Transverse colon (tissue), 4 donors: ENCODE results near the gene SNURF. TPM values are rescaled to one million over a fixed set of nuclear protein-coding genes. Genes with fewer than 3 reads are reported as not detected.
"Not testable (repeated sequence)": the region's sequence is repeated elsewhere in the genome, so short reads cannot be mapped to it uniquely, and the experiment has no call there.

ENCODE experiments used
- DNase-seq: peaks from one replicate; pipeline ENCODE4 v3.0.0-alpha.2; 2019
- H3K27ac ChIP-seq, 4 donors: fragments of 200-600 bp; sonication (generic); 2 replicates each; pipeline ENCODE4 v1.5.1; 2016 to 2018; ENCODE audit warnings: inconsistent platforms in 4 of 4
- H3K27me3 ChIP-seq: fragments of 200-600 bp; sonication (generic); 2 replicates; pipeline ENCODE4 v1.5.1; 2017; ENCODE audit warnings: inconsistent platforms
- H3K36me3 ChIP-seq, 4 donors: fragments of 200-600 bp; sonication (generic); 2 replicates each; pipeline ENCODE4 v1.5.1; 2017 to 2019; ENCODE audit warnings: inconsistent platforms in 4 of 4
- H3K4me1 ChIP-seq, 4 donors: fragments of 200-600 bp; sonication (generic); 2 replicates each; pipeline ENCODE4 v1.5.1; 2017 to 2020; ENCODE audit warnings: inconsistent platforms in 4 of 4
- H3K4me3 ChIP-seq, 4 donors: fragments of 200-600 bp; sonication (generic); 1 replicate in 1 of 4; 2 replicates in 3 of 4; pipeline versions ENCODE4 v1.5.1 to v1.6.1; 2017 to 2019; ENCODE audit warnings: inconsistent platforms in 4 of 4
- H3K9me3 ChIP-seq, 2 donors: fragments of 200-600 bp; sonication (generic); 2 replicates each; pipeline ENCODE4 v1.5.1; 2017 to 2019; ENCODE audit warnings: inconsistent platforms in 2 of 2
- EP300 ChIP-seq: sonication (generic); formaldehyde crosslinking; IDR thresholded peaks from one replicate; pipeline ENCODE4 v1.6.1; 2017; ENCODE audit warnings: antibody characterized with exemption, low read depth
- POLR2A ChIP-seq: fragments of 450-650 bp; IDR thresholded peaks from one replicate; pipeline ENCODE4 v1.6.1; 2016; ENCODE audit warnings: antibody characterized with exemption, mild to moderate bottlenecking, moderate library complexity
- POLR2AphosphoS5 ChIP-seq, 3 donors: sonication (generic); formaldehyde crosslinking; IDR thresholded peaks; one replicate each; pipeline ENCODE4 v1.6.1; 2016; ENCODE audit warnings: antibody characterized with exemption in 3 of 3
- WGBS, 2 donors: methylation state at CpG; one replicate each; pipeline ENCODE4 v1.1.5; 2018; ENCODE audit warnings: low coverage in 1 of 2; 5-methylcytosine and 5-hydroxymethylcytosine counted together
- in situ Hi-C, 4 donors: fragments of 200-750 bp; cut with MboI; loops; one replicate each; pipeline versions ENCODE4 v1.15.0 to v1.15.1; 2017; ENCODE audit warnings: low sequenced_read_pairs in 3 of 4, low pct_ligation_motif_present in 1 of 4, low pct_unique_long_range_greater_than_20kb in 1 of 4
- intact Hi-C: fragments of 100-400 bp; cut with DNase I; formaldehyde crosslinking; loops from one replicate; pipeline ENCODE4 v1.15.1; 2023; ENCODE audit warnings: low total_unique reads
- total RNA-seq, 4 donors: library from RNA; depleted of rRNA; stranded (reverse); fragments of >200 nt; gene quantifications; one replicate each; pipeline ENCODE4 v1.1.0, GENCODE V29; 2016
- TF ChIP-seq, protein P1 (sequence below), 5 experiments: fragments of 200-600 bp in 3 of 5; fragments of 450-650 bp in 2 of 5; sonication (generic) in 3 of 5; IDR thresholded peaks; 1 replicate in 2 of 5; 2 replicates in 3 of 5; pipeline ENCODE4 v1.5.1; 2016 to 2017; ENCODE audit warnings: antibody characterized with exemption in 5 of 5, inconsistent platforms in 3 of 5, mild to moderate bottlenecking in 2 of 5, moderate library complexity in 1 of 5

Gene SNURF
- total RNA-seq, 4 donors from 2014 or later, result 4.2 to 12.5 TPM; not detected in 2

DNA sequence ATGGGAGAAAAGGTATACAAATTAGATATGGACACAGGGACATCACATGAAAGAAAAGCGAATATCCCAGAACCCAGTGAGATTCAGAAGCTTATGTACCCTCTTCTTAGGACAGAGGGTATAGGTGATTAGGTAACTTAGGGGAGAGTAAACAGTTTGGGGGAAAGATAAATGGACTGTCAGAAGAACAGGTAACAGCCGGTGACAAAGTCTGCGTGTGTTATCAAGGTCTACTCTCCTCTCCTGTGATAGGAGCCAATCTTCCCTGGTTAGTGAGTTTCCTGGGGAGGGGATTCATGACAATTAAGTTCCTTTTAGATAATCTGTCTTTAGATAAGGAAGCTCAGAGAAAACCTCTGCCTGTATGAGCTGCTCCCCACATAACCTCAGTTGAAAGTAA, 30.6 kb upstream of the SNURF start:
- intact Hi-C loops (no loop called here), in situ Hi-C loops (no loop called here)
- no peaks in the 10 kb centered on the region for H3K27me3 ChIP-seq
- H3K36me3 ChIP-seq, result no peaks in the 10 kb centered on the region
- 80 to 90% methylated on average over 3 of the region's 3 CpGs for whole genome bisulfite sequencing, 2 donors
- H3K27ac ChIP-seq, result no peak overlapping the region
- peaks cover 0 to 4% of the 10 kb centered on the region in 2 donors for H3K9me3 ChIP-seq
- no peak overlapping the region for H3K4me3 ChIP-seq
- no peak for DNase-seq
- H3K4me1 ChIP-seq, result no peaks in the 10 kb centered on the region
- TF ChIP-seq EP300, result no peak
- TF ChIP-seq POLR2A, result no peak
- no peak for TF ChIP-seq POLR2AphosphoS5 (IDR thresholded peaks at IDR 0.05)
- TF ChIP-seq, protein P1, sequence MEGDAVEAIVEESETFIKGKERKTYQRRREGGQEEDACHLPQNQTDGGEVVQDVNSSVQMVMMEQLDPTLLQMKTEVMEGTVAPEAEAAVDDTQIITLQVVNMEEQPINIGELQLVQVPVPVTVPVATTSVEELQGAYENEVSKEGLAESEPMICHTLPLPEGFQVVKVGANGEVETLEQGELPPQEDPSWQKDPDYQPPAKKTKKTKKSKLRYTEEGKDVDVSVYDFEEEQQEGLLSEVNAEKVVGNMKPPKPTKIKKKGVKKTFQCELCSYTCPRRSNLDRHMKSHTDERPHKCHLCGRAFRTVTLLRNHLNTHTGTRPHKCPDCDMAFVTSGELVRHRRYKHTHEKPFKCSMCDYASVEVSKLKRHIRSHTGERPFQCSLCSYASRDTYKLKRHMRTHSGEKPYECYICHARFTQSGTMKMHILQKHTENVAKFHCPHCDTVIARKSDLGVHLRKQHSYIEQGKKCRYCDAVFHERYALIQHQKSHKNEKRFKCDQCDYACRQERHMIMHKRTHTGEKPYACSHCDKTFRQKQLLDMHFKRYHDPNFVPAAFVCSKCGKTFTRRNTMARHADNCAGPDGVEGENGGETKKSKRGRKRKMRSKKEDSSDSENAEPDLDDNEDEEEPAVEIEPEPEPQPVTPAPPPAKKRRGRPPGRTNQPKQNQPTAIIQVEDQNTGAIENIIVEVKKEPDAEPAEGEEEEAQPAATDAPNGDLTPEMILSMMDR (IDR thresholded peaks at IDR 0.05), result no peak

DNA sequence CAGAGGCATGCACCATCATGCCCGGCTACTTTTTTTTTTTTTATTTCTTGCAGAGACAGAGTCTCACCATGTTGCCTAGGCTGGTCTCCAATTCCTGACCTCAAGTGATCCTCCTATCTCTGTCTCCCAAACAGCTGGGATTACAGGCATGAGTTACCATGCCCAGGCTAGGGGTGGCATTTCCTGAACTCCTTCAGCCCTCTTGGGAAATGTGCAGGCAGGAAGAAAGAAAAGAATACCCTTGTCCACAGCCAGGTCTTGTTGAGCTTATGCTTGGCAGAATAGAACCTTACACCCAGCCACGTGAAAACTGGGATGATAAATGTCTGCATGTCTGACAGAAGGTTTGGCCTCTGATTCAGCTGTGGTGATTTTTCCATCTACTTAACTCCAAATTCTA, 30.2 kb upstream of the SNURF start:
- TF ChIP-seq POLR2A (no peak), EP300 (no peak), POLR2AphosphoS5 (IDR thresholded peaks at IDR 0.05) (no peak)
- TF ChIP-seq, protein P1 (IDR thresholded peaks at IDR 0.05), result no peak
- DNase-seq, result no peak
- WGBS, 2 donors, result 70% methylated on average over 2 of the region's 2 CpGs; no CpG with 5 or more reads in 1 of the 2 donors
- intact Hi-C loops (no loop called here), in situ Hi-C loops (no loop called here)
- Histone ChIP-seq H3K27ac (no peak overlapping the region), H3K9me3 (peaks cover 0 to 4% of the 10 kb centered on the region in 2 donors), H3K36me3 (no peaks in the 10 kb centered on the region), H3K4me1 (no peaks in the 10 kb centered on the region), H3K27me3 (no peaks in the 10 kb centered on the region), H3K4me3 (no peak overlapping the region)

DNA sequence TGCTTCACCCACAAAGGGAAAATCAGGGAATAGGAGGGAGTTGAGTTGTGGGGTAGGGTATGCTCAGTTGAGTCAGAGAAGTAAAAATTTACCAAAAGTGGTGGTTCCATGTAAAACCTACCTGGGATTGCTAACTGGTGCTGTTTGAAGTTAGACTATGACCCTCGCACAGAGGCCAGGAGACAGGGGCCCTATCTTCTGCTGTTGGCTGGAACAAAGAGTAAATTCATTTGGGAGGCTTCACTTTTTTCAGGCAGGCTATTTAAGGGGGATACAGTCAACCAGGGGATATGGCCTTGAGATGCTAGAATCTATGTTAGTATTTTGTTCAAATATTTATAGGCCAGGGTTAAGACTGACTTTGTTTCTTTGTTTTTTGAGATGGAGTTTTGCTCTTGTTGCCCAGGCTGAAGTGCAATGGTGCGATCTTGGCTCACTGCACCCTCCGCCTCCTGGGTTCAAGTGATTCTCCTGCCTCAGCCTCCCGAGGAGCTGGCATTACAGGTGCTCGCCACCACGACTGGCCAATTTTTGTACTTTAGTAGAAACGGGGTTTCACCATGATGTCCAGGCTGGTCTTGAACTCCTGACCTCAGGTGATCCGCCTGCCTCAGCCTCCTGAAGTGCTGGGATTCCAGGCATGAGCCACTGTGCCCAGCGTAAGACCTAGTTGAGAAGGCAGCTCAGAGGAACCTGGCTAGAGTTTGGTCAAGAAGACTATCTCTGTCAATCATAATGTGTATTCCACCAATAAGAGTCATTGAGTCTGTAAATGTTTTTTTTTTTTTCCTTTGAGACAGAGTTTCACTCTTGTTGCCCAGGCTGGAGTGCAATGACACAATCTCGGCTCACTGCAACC, 22.7 kb upstream of the SNURF start:
- H3K9me3 ChIP-seq, H3K4me3 ChIP-seq: not testable (repeated sequence)
- WGBS, 2 donors, result 83% methylated on average over 10 of the region's 10 CpGs; no CpG with 5 or more reads in 1 of the 2 donors

DNA sequence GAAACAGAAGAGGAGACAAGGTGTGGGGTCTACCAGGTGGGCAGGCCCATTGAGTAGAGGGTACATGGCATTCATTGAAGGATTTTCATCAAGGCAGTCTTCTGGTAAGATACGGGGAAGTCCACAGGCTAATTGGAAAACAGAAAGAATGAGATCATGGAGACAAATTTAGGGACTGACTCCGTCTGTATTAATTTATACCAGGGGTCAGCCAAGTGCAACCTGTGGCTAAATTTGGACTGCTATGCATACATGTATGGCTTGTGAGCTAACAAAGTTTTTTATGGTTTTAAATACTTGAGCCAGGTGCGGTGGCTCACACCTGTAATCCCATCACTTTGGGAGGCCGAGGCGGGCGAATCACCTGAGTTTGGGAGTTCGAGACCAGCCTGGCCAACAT, 21.1 kb upstream of the SNURF start:
- 80 to 92% methylated on average over 2 to 7 of the region's 7 CpGs for WGBS, 2 donors
- TF ChIP-seq, protein P1 (IDR thresholded peaks at IDR 0.05), result no peak
- TF ChIP-seq POLR2A (no peak), POLR2AphosphoS5 (IDR thresholded peaks at IDR 0.05) (no peak), EP300 (no peak)
- no peak overlapping the region for H3K27ac ChIP-seq
- H3K27me3 ChIP-seq, result no peaks in the 10 kb centered on the region
- H3K9me3 ChIP-seq, result no peaks in the 10 kb centered on the region
- in situ Hi-C loops, result no loop called here
- H3K4me1 ChIP-seq, result no peaks in the 10 kb centered on the region
- no peaks in the 10 kb centered on the region for H3K36me3 ChIP-seq
- H3K4me3 ChIP-seq, result no peak overlapping the region
- intact Hi-C loops, result no loop called here
- no peak for DNase-seq

More for the DNA sequence above, 22.7 kb upstream of the SNURF start:
- H3K36me3 ChIP-seq, H3K27ac ChIP-seq, H3K27me3 ChIP-seq, DNase-seq, intact Hi-C loops, in situ Hi-C loops, H3K4me1 ChIP-seq: not testable (repeated sequence)

DNA sequence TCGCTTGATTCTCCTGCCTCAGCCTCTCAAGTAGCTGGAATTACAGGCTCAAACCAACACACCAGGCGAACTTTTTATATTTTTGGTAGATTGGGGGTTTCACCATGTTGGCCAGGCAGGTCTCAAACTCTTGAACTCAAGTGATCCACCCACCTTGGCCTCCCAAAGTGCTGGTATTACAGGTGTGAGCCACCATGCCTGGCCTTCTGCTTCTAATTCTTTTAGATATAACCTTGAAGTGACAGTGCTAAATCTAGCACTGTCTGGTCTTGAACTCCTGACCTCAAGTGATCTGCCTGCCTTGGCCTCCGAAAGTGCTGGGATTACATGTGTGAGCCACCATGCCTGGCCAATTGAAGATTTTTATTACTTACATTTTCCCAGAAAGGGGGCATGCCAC, 16.6 kb upstream of the SNURF start:
- intact Hi-C loops, in situ Hi-C loops: not testable (repeated sequence)
- WGBS, 2 donors, result 57 to 74% methylated on average over 3 of the region's 3 CpGs

More for the DNA sequence above, 16.6 kb upstream of the SNURF start:
- H3K9me3 ChIP-seq, DNase-seq, H3K36me3 ChIP-seq, H3K4me1 ChIP-seq, H3K27me3 ChIP-seq, H3K27ac ChIP-seq, H3K4me3 ChIP-seq: not testable (repeated sequence)
